GM13976 (cell line): Measurements from ENCODE around the gene RIN3.

Experiments
- DNase-seq: peaks from one replicate; pipeline ENCODE4 v3.0.0; 2012; ENCODE audit warnings: low spot score
- in situ Hi-C: fragments of 300-500 bp; cut with MboI; formaldehyde crosslinking; loops from one replicate; pipeline ENCODE4 v1.12.0; 2022; ENCODE audit warnings: low sequenced_read_pairs, mixed read lengths, inconsistent platforms; ENCODE audit not compliant: unreplicated experiment
- TF ChIP-seq, protein P1 (sequence below): IDR thresholded peaks from 2 replicates; pipeline ENCODE4 v1.5.1; 2012; ENCODE audit warnings: borderline replicate concordance, mild to moderate bottlenecking; ENCODE audit not compliant: insufficient read depth; ENCODE audit errors: extremely low read depth, missing control alignments, control extremely low read depth

Gene RIN3

DNA sequence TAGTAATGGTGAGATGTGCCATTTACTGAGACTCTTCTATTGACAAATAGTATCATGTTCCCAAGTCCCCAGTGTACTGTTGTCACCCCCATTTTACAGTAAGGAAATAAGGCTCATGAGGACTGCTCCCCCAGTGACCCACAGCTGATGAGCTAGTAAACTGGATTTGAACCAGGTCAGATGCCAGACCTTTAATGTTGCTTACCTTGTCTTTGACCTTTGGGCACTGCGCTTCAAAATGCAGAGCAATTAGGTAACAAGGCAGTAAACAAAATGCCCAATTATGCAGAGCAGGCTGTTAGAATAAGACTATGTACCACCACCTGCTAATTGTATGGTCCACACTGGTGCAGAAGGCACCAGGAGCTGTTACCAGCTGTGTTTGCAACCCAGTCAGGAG lies 38.5 kb upstream of the RIN3 start:
- DNase-seq: no peak
- in situ Hi-C loops: no loop called here
- TF ChIP-seq, protein P1, sequence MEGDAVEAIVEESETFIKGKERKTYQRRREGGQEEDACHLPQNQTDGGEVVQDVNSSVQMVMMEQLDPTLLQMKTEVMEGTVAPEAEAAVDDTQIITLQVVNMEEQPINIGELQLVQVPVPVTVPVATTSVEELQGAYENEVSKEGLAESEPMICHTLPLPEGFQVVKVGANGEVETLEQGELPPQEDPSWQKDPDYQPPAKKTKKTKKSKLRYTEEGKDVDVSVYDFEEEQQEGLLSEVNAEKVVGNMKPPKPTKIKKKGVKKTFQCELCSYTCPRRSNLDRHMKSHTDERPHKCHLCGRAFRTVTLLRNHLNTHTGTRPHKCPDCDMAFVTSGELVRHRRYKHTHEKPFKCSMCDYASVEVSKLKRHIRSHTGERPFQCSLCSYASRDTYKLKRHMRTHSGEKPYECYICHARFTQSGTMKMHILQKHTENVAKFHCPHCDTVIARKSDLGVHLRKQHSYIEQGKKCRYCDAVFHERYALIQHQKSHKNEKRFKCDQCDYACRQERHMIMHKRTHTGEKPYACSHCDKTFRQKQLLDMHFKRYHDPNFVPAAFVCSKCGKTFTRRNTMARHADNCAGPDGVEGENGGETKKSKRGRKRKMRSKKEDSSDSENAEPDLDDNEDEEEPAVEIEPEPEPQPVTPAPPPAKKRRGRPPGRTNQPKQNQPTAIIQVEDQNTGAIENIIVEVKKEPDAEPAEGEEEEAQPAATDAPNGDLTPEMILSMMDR: no peak

- no peak for DNase-seq
- in situ Hi-C loops: no loop called here
- TF ChIP-seq, protein P1: no peak
Measured at GRCh38 chr14:92475451-92476187, 38.0 kb upstream of the RIN3 start.

- in situ Hi-C loops: no loop called here
- TF ChIP-seq, protein P1: no peak
- no peak for DNase-seq
Measured at GRCh38 chr14:92480856-92481255, 32.7 kb upstream of the RIN3 start.

DNA sequence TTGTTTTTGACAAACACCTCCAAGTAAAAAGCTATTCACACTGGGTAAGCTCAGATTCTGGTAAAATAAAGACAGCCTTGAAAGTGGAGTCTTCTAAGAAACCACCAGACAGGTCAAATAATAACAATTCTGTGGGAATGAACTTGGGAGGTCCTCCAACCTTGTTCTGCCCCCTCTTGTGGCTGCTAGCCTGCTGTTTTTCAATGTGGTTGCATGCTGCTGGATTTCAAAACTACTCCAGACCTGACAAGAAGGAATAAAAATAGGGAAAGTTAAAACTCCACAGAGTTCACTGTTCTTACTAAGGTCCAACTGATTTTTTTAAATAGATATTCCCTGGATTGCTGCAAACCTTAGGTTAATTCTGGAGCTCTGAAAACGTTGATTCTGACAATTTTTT lies 32.2 kb upstream of the RIN3 start:
- TF ChIP-seq, protein P1: no peak
- in situ Hi-C loops: no loop called here
- DNase-seq: no peak

DNA sequence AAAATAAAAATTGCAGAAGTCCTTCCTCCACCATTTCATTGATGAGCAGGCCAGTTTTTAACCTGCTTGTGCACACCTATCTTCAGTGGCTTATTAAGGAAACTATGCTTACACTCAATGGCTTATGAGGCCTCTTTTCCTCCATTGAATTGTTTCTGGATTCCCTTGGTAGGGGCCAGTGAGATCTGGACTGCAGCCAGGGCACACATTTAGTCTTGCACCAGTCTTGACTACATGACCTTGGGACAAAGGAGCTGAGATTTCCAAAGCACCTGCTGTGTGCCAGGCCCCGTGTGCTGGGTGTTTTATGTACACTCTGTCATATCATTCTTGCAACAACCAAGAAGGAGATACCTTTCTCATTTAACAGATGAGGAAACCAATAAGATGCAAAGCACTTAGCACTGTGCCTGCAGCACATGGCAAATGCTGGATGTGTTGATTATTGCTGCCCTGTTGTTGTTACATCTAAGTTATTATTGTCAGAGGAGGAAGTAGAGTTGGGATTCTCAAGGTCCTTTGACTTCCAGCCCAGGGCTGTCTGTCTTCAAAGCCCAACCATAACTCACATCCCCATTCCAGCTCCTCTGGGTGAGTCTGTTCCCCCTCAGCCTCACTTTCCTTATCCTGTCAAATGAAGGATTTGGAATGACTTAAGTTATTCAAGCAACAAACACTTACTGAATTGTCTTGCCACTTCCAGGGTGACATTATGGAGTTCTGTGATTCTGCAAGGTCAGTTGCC lies 31.6 kb upstream of the RIN3 start:
- TF ChIP-seq, protein P1: no peak
- in situ Hi-C loops: no loop called here
- no peak for DNase-seq

DNA sequence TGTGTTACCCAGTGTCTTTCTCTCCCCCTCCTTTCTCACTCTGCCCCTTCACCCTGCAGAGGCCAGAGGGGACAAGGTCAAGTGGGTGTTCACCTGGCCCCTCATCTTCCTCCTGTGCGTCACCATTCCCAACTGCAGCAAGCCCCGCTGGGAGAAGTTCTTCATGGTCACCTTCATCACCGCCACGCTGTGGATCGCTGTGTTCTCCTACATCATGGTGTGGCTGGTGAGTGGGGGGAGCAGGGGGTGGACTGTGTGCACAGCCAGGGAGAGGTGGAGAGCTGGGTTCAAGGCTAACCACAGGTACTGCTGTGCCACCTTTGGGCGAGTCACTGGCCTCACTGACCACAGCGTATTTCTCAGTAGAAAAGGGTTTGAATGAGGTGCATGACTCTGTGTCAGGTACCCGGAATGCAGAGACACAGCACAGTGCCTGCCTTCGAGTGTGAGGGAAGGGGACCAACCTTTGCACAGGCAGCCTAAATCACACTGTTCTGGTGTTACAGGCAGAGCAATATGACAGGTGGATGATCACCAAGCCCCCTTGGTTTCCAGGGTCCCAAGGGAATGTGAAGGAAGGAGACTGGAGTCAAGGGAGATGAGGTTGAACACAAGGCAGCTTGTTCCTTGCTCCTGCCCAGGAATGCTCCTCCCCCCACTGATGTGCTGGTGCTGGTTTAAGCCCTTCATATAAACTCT lies 30.8 kb upstream of the RIN3 start:
- no peak for DNase-seq
- in situ Hi-C loops: no loop called here
- TF ChIP-seq, protein P1: no peak
